ENCODE measurements around the gene CDC20.

GRCh38 chr1:43312212-43312623 lies 46.6 kb upstream of the CDC20 start:
- no peak for TF ChIP-seq POLR2AphosphoS5 (IDR thresholded peaks at IDR 0.05; ENCODE audit: low read depth, low read length)
- TF ChIP-seq POLR2A (IDR thresholded peaks at IDR 0.05; ENCODE audit: low read depth, low read length): no peak

Measured in GM12892 (cell line).